Naive B cell (primary cell): ENCODE measurements around the gene C20orf96. TPM values are rescaled to one million over a fixed set of nuclear protein-coding genes. Genes with fewer than 3 reads are reported as not detected.

Source experiments
- ATAC-seq, 2 donors: fragments of 150-1000 bp; cut with Tn5 transposase; 2 replicates each; pipeline ENCODE4 v1.10.0; 2021; ENCODE audit warnings: low read depth in 2 of 2, mild to moderate bottlenecking in 2 of 2, moderate library complexity in 2 of 2
- DNase-seq: peaks from one replicate; pipeline ENCODE4 v3.0.0; 2022
- H3K27ac Mint-ChIP-seq, 6 donors: one replicate each; pipeline ENCODE4 v1.8.0; 2020 to 2022; ENCODE audit warnings: mild to moderate bottlenecking in 6 of 6, mixed read lengths in 6 of 6, moderate library complexity in 5 of 6, inconsistent platforms in 2 of 6
- H3K27me3 Mint-ChIP-seq, 3 donors: one replicate each; pipeline ENCODE4 v1.8.0; 2021 to 2022; ENCODE audit warnings: mixed read lengths in 3 of 3, mild to moderate bottlenecking in 1 of 3
- H3K36me3 Mint-ChIP-seq, 2 donors: one replicate each; pipeline ENCODE4 v1.8.0; 2020 to 2022; ENCODE audit warnings: mixed read lengths in 2 of 2, inconsistent platforms in 1 of 2, mild to moderate bottlenecking in 1 of 2
- H3K4me1 Mint-ChIP-seq, 3 donors: one replicate each; pipeline ENCODE4 v1.8.0; 2020 to 2022; ENCODE audit warnings: mixed read lengths in 3 of 3, inconsistent platforms in 1 of 3, mild to moderate bottlenecking in 1 of 3, moderate library complexity in 1 of 3
- H3K4me3 Mint-ChIP-seq, 8 donors: one replicate each; pipeline ENCODE4 v1.8.0; 2020 to 2022; ENCODE audit warnings: mild to moderate bottlenecking in 8 of 8, mixed read lengths in 8 of 8, moderate library complexity in 8 of 8, inconsistent platforms in 2 of 8
- H3K9me3 Mint-ChIP-seq, 7 donors: one replicate each; pipeline ENCODE4 v1.8.0; 2020 to 2022; ENCODE audit warnings: mixed read lengths in 7 of 7, mild to moderate bottlenecking in 5 of 7, inconsistent platforms in 2 of 7, moderate library complexity in 1 of 7
- polyA plus RNA-seq, 6 donors: library from polyadenylated mRNA; unstranded; fragments of 300-500 nt; fragmentation: Illumina TruSeq; gene quantifications; one replicate each; pipeline ENCODE4 v1.2.3, GENCODE V29; 2021; ENCODE audit warnings: low read depth in 6 of 6

C20orf96 gene
- polyA plus RNA-seq, 6 donors from 2014 or later = 0.18 to 1.4 (median 0.37) TPM

DNA sequence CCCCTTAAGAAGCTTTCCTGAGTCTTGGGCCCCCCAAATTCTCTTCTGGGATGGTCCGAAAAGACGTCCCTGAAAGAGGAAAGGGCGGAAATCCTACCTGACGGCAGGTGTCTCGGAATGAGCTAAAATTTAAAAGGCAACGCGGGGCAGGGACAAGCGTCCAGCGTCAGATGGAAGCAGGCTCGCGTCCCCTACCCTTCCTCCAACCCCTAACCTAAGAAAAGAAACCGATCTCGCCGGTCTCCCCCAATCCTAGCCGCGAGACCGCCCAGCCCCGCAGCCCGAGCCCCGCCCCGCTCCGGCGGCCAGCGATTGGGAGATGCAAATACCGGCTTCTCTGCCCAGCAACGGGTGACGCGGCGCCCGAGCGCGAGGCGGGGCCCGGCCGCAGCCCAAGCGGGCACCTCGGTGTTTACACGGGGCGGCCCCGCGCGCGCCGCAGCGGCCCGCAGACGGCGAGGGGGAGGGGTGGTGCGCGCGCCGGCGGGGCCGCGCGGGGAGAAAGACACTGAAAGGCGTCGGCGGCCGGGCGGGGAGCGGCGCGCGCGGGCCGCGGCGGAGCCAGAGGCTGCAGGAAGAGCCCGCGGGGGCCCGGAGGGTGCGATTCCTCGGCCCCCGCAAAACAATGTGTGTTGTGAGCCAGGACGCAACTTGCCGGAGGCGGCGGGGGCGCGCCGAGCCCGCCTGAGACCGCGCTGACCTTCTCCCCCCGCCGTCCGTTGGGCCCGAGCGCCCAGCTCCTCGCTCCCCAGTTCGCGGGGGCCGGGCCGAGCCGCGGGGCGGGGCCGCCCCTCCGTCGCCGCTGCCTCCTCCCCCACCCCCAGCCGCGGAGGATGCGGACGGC is 34.7 kb upstream of the C20orf96 start, which contains the start of gene SOX12:
SOX12 (plus strand) TSS at position 508 of the 844 bp plus-strand sequence. CDS start 373 bp downstream, outside the sequence.
- H3K4me3 Mint-ChIP-seq = peak within 1 kb of the TSS; percentile 85 to 99 (median 94)
- no peaks in the 10 kb centered on the region for H3K36me3 Mint-ChIP-seq
- H3K27me3 Mint-ChIP-seq = no peaks in the 10 kb centered on the region
- H3K27ac Mint-ChIP-seq = peak within 1 kb of the TSS; percentile 80 to 98 (median 96)
- H3K9me3 Mint-ChIP-seq = no peaks in the 10 kb centered on the region
- ATAC-seq (peak; percentile 73 to 76), DNase-seq (peak; percentile 98)
- H3K4me1 Mint-ChIP-seq = peaks cover 32 to 38% (median 36%) of the 10 kb centered on the region in 3 donors

DNA sequence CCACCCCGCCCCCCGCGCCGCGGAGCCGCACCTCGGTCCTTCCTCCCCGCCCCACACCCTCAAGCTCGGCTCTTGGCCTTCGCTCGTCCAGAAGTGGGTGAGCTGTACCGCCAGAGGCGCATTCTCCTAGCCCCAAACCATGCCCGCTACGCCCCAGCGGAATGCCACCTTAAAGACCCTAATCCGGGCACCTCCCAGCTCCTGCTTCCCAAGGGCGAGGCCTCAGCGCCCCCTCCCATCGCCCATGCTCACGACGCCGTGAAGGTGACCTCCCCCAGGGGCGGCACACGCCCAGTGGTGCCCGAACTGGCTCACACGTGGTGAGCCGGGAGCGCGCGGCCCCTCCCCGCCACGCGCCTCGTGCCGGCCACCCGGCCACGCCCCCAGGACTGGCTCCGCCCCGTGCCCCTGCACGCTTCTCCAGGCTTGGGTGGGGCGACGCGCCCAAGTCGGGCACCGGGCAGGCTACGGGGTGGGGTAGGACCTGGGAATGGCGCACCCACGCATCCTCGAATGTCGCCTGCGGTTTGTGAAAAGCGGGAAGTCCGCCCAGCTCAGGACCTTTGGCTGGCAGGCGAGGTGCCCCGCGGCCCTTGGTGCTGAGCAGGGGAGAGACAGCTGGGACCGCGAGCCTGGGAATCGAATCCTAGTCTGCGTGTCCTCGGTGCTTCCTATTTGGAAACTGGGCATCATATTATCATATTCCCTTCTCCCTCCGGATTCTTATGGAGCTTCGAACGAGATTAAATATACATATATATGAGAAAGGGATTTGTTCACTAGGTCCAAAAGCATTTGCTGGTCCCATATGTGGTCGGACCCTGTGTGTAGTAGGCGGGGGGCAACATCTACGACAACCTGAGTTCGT is 33.9 kb upstream of the C20orf96 start:
- H3K4me1 Mint-ChIP-seq = peaks cover 24 to 29% (median 27%) of the 10 kb centered on the region in 3 donors
- peak; percentile 93 for DNase-seq
- peak overlapping the region; percentile 80 to 98 (median 90) for H3K27ac Mint-ChIP-seq
- ATAC-seq = peak; percentile 64
- H3K9me3 Mint-ChIP-seq = no peaks in the 10 kb centered on the region
- H3K27me3 Mint-ChIP-seq = no peaks in the 10 kb centered on the region
- H3K4me3 Mint-ChIP-seq = peak overlapping the region; percentile 85 to 99 (median 94)
- no peaks in the 10 kb centered on the region for H3K36me3 Mint-ChIP-seq

GRCh38 chr20:316316-317068 is 25.9 kb upstream of the C20orf96 start:
- DNase-seq (no peak), ATAC-seq (no peak)
- peaks cover 0 to 4% (median 3%) of the 10 kb centered on the region in 3 donors for H3K4me1 Mint-ChIP-seq
- no peaks in the 10 kb centered on the region for H3K27me3 Mint-ChIP-seq
- H3K4me3 Mint-ChIP-seq = no peak overlapping the region
- H3K27ac Mint-ChIP-seq = no peak overlapping the region
- no peaks in the 10 kb centered on the region for H3K9me3 Mint-ChIP-seq
- H3K36me3 Mint-ChIP-seq = no peaks in the 10 kb centered on the region

GRCh38 chr20:313948-314347 is 23.4 kb upstream of the C20orf96 start:
- no peak for ATAC-seq
- Mint-ChIP-seq H3K4me3 (peak overlapping the region in 1 of 8 donors; percentile 57), H3K27me3 (no peaks in the 10 kb centered on the region), H3K4me1 (peaks cover 15 to 23% (median 16%) of the 10 kb centered on the region in 3 donors), H3K36me3 (no peaks in the 10 kb centered on the region), H3K27ac (no peak overlapping the region), H3K9me3 (no peaks in the 10 kb centered on the region)
- no peak for DNase-seq

- H3K27me3 Mint-ChIP-seq = no peaks in the 10 kb centered on the region
- no peaks in the 10 kb centered on the region for H3K9me3 Mint-ChIP-seq
- no peak overlapping the region for H3K27ac Mint-ChIP-seq
- ATAC-seq (no peak), DNase-seq (no peak)
- peak overlapping the region in 2 of 8 donors; percentile 40 to 57 for H3K4me3 Mint-ChIP-seq
- peaks cover 15 to 23% (median 16%) of the 10 kb centered on the region in 3 donors for H3K4me1 Mint-ChIP-seq
- no peaks in the 10 kb centered on the region for H3K36me3 Mint-ChIP-seq
Measured at GRCh38 chr20:313402-313801, 22.9 kb upstream of the C20orf96 start.

DNA sequence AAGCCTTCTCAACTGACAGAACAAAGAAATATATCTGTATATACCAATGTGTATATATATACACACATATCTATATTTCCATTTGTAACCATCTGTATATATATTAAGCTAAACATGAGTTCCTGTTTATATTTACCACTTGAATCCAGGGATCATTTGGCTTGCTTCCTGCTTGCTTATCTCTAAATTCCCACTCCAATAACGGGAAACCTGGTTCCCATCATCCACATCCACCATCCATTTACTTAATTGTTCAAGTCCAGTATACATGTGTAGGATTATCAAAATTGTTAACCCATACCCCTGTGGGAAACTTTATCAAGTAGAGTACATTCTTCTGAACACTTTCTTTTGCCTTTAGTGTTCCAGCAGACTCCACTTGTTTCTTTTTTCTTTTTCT is 22.3 kb upstream of the C20orf96 start:
- no peak overlapping the region for H3K4me3 Mint-ChIP-seq
- H3K27me3 Mint-ChIP-seq = no peaks in the 10 kb centered on the region
- ATAC-seq = no peak
- H3K27ac Mint-ChIP-seq = no peak overlapping the region
- H3K9me3 Mint-ChIP-seq = no peaks in the 10 kb centered on the region
- H3K4me1 Mint-ChIP-seq = peaks cover 15 to 23% (median 16%) of the 10 kb centered on the region in 3 donors
- no peak for DNase-seq
- H3K36me3 Mint-ChIP-seq = no peaks in the 10 kb centered on the region

- Mint-ChIP-seq H3K27me3 (no peaks in the 10 kb centered on the region), H3K36me3 (no peaks in the 10 kb centered on the region), H3K9me3 (no peaks in the 10 kb centered on the region), H3K27ac (peak overlapping the region in 1 of 6 donors; percentile 60), H3K4me3 (peak overlapping the region in 1 of 8 donors; percentile 54), H3K4me1 (peaks cover 15 to 23% (median 16%) of the 10 kb centered on the region in 3 donors)
- ATAC-seq (no peak), DNase-seq (no peak)
Measured at GRCh38 chr20:312067-312466, 21.5 kb upstream of the C20orf96 start.

- Mint-ChIP-seq H3K4me1 (peaks cover 15 to 23% (median 16%) of the 10 kb centered on the region in 3 donors), H3K4me3 (peak overlapping the region in 6 of 8 donors; percentile 54 to 80 (median 78)), H3K27ac (no peak overlapping the region), H3K27me3 (no peaks in the 10 kb centered on the region), H3K9me3 (no peaks in the 10 kb centered on the region), H3K36me3 (peaks cover 0 to 2% of the 10 kb centered on the region in 2 donors)
- ATAC-seq = no peak
- no peak for DNase-seq
Measured at GRCh38 chr20:311609-312008, 21.1 kb upstream of the C20orf96 start.

DNA sequence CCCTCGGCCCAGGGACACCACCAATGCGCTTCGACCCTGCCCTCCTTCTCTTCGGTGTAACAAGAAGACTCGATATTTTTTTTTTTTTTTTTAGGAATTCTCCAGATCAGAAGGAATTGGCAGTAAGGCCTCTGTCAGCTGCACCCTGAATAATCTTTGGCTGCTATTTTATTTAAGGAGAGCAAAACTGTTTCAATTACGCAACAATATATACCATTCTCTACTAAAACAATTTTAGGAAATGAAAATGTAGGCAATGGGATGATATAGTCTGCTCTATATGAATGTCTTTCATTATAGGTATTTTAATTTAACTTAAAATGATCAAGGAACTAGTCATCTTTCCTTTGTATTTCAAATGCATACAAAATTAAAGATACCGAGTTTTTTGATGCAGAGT is 20.1 kb upstream of the C20orf96 start:
- DNase-seq (no peak), ATAC-seq (peak in 1 of 2 donors; percentile 6)
- H3K36me3 Mint-ChIP-seq = peaks cover 0 to 4% of the 10 kb centered on the region in 2 donors
- H3K27ac Mint-ChIP-seq = peak overlapping the region in 4 of 6 donors; percentile 77 to 93 (median 88)
- no peaks in the 10 kb centered on the region for H3K27me3 Mint-ChIP-seq
- peak overlapping the region; percentile 78 to 94 (median 90) for H3K4me3 Mint-ChIP-seq
- H3K9me3 Mint-ChIP-seq = no peaks in the 10 kb centered on the region
- H3K4me1 Mint-ChIP-seq = peaks cover 15 to 23% (median 16%) of the 10 kb centered on the region in 3 donors

DNA sequence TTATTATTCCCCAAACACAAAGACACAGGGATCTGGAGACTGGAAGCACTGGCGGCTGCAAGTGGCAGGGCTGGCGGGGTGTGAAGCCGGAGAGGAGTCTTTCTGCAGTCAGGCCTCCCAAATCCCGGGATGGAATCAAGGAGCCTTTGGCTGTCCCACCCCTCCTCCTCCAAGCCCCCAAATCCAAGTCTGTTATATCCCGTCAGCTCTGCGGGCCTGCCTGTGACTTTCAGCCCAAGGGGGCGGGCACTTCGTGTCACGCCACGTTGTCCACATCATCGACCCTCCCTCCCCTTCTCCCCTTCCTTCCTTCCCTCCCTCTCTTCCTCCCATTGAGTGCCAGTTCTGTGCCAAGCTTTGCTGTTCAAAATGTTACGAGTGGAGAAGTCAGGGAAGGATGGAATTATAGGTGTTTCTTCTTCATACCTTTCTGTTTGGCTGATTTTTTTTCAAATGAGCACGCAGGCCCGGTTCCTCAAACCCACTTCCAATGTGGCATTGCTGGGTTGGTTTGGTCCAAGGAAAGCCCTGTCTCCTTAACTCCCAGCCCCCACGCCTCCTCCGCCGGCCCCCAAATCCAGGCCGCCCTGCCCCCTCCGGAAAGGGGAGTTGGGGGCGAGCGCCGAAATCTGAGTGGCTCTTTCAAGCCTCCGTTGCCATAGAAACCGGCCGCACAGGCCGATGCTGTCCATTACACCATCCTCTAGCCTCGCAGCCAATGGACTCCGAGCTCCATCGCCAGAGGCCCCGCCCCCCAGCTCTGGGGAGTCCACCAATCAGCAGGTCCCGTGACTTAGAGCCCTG is 19.5 kb upstream of the C20orf96 start:
- peak overlapping the region; percentile 78 to 94 (median 90) for H3K4me3 Mint-ChIP-seq
- peaks cover 0 to 4% of the 10 kb centered on the region in 2 donors for H3K36me3 Mint-ChIP-seq
- ATAC-seq (peak; percentile 100), DNase-seq (peak; percentile 83)
- H3K27ac Mint-ChIP-seq = peak overlapping the region; percentile 77 to 93 (median 89)
- H3K27me3 Mint-ChIP-seq = no peaks in the 10 kb centered on the region
- H3K4me1 Mint-ChIP-seq = peaks cover 15 to 23% (median 16%) of the 10 kb centered on the region in 3 donors
- no peaks in the 10 kb centered on the region for H3K9me3 Mint-ChIP-seq

DNA sequence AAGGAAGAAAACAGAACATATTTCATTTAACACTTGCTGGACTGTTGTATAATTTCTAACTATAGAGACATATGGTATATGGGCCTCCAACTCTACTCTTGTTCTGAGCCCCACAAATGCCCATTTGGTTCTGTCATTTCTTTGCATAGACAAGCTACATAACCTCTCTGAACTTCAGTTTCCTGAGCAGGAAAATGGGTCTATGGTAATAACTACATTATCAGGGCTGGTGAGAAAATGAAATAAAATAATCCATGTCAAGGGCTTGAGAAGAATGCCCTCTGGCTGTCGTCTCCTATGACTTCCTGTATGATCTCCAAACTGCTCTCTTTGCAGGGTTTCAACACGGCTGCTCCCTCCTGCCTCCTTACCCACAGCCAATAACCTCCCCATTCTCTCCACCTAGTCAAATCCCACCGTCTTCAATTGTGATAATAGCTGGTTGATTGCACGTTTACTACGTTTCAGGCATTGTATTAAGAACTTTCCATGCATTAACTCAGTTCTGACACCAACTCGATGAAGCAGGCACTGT is 18.8 kb upstream of the C20orf96 start:
- peaks cover 0 to 4% of the 10 kb centered on the region in 2 donors for H3K36me3 Mint-ChIP-seq
- no peaks in the 10 kb centered on the region for H3K27me3 Mint-ChIP-seq
- H3K4me3 Mint-ChIP-seq = peak overlapping the region in 7 of 8 donors; percentile 37 to 94 (median 84)
- ATAC-seq (no peak), DNase-seq (no peak)
- H3K4me1 Mint-ChIP-seq = peaks cover 15 to 23% (median 16%) of the 10 kb centered on the region in 3 donors
- H3K9me3 Mint-ChIP-seq = no peaks in the 10 kb centered on the region
- H3K27ac Mint-ChIP-seq = peak overlapping the region in 5 of 6 donors; percentile 1 to 87 (median 69)
